Subcutaneous abdominal adipose tissue (tissue), 5 donors: ENCODE measurements around the gene SDK2.

Experiments used
- H3K27ac ChIP-seq: one replicate; pipeline ENCODE4 v1.7.0; 2013; ENCODE audit warnings: low read depth, mild to moderate bottlenecking, inconsistent platforms, low read length, moderate library complexity
- H3K27me3 ChIP-seq, 5 donors: one replicate each; pipeline ENCODE4 v1.7.0; 2013; ENCODE audit warnings: low read length in 5 of 5, inconsistent platforms in 1 of 5; ENCODE audit not compliant: control insufficient read depth in 5 of 5, insufficient read depth in 4 of 5
- H3K36me3 ChIP-seq, 5 donors: one replicate each; pipeline ENCODE4 v1.7.0; 2013; ENCODE audit warnings: low read length in 5 of 5; ENCODE audit not compliant: control insufficient read depth in 5 of 5, insufficient read depth in 5 of 5
- H3K4me1 ChIP-seq, 5 donors: one replicate each; pipeline ENCODE4 v1.7.0; 2013; ENCODE audit warnings: low read length in 5 of 5, mild to moderate bottlenecking in 3 of 5, moderate library complexity in 1 of 5; ENCODE audit not compliant: control insufficient read depth in 5 of 5, insufficient read depth in 5 of 5
- H3K4me3 ChIP-seq, 5 donors: one replicate each; pipeline ENCODE4 v1.7.0; 2013; ENCODE audit warnings: low read length in 5 of 5, low read depth in 1 of 5
- H3K9ac ChIP-seq, 5 donors: one replicate each; pipeline ENCODE4 v1.7.0; 2013; ENCODE audit warnings: low read length in 5 of 5, mild to moderate bottlenecking in 4 of 5, moderate library complexity in 3 of 5
- H3K9me3 ChIP-seq, 5 donors: one replicate each; pipeline ENCODE4 v1.7.0; 2013; ENCODE audit warnings: low read length in 5 of 5; ENCODE audit not compliant: control insufficient read depth in 5 of 5
- donor health status: healthy.
- donor health status: healthy.
- donor health status: healthy.
- donor health status: healthy.
- donor health status: healthy.

The SDK2 gene

DNA sequence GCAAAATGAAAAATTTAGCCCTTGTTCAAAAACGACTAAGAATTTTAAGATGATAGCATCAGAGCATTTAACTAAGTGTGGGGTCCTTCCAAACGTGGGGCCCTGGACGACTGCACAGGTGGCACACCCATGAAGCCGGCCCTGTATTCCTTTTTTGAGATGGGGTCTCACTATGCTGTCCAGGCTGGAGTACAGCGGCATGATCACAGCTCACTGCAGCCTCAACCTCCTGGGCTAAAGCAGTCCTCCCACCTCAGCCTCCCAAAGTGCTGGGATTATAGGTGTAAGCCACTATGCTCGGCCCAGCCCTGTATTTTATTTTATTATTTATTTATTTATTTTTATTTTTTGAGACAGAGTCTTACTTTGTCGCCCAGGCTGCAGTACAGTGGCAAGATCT is 241.8 kb downstream of the SDK2 start:
- no peak overlapping the region for H3K9ac ChIP-seq
- H3K4me3 ChIP-seq, result no peak overlapping the region
- H3K27me3 ChIP-seq, result peaks cover 0 to 4% (median 0%) of the 10 kb centered on the region in 5 donors
- H3K4me1 ChIP-seq, result peaks cover 0 to 15% (median 0%) of the 10 kb centered on the region in 5 donors
- H3K9me3 ChIP-seq, result no peaks in the 10 kb centered on the region
- H3K27ac ChIP-seq, result no peak overlapping the region
- no peaks in the 10 kb centered on the region for H3K36me3 ChIP-seq

DNA sequence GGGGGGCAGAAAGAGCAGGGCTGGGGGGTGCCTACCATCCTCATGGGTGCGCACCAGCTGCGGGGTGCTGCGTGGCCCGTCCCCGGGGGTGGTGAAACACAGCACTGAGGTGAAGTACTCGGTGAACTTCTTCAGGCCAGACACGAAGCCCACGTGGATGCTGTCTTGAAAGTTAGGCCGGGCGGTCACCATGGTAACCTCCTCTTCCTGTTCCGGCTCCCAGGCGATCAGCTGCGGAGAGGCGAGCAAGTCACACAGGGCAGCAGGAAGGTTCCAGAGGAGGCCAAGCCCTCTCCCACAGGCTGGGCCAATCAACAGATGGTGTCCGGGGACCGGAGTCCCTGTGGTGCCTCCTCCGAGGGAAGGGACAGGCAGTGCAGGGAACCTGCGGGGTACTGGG is 242.3 kb downstream of the SDK2 start:
- Histone ChIP-seq H3K27ac (no peak overlapping the region), H3K4me1 (peaks cover 0 to 15% (median 0%) of the 10 kb centered on the region in 5 donors), H3K27me3 (peaks cover 0 to 4% (median 0%) of the 10 kb centered on the region in 5 donors), H3K9me3 (no peaks in the 10 kb centered on the region), H3K4me3 (no peak overlapping the region), H3K36me3 (no peaks in the 10 kb centered on the region), H3K9ac (no peak overlapping the region)

DNA sequence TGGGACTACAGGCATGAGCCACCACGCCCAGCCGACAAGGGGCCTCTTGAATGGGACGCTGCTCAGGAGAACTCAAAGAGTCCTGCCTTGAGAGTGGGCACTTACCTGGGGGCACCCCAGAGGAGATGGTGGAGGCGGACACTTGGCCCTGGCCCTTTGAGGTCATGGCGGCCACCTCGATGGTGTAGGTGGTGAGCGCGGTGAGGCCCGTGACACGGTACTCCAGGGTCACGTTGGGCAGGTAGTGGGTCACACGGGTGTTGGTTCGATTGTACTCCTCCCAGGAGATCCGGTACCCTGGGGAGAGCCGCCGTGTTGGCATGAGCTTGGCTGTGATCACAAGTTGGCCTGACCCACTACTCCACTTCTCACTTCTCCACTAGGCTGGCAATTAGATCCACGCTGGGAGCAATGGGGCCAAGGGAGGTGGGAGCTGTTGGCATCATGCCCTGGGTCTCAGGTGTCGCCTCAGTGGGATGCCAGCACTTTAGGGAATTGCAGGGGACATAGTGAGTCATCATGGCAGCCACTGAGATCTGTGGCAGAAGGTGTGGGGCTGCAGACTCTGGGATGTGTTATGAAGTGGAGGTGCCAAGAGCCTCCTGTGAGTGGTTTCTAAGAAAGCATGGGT is 243.2 kb downstream of the SDK2 start:
- H3K9me3 ChIP-seq, result no peaks in the 10 kb centered on the region
- H3K4me3 ChIP-seq, result no peak overlapping the region
- H3K36me3 ChIP-seq, result no peaks in the 10 kb centered on the region
- no peak overlapping the region for H3K9ac ChIP-seq
- H3K4me1 ChIP-seq, result peaks cover 0 to 17% (median 0%) of the 10 kb centered on the region in 5 donors
- H3K27ac ChIP-seq, result no peak overlapping the region
- peaks cover 0 to 4% (median 0%) of the 10 kb centered on the region in 5 donors for H3K27me3 ChIP-seq

DNA sequence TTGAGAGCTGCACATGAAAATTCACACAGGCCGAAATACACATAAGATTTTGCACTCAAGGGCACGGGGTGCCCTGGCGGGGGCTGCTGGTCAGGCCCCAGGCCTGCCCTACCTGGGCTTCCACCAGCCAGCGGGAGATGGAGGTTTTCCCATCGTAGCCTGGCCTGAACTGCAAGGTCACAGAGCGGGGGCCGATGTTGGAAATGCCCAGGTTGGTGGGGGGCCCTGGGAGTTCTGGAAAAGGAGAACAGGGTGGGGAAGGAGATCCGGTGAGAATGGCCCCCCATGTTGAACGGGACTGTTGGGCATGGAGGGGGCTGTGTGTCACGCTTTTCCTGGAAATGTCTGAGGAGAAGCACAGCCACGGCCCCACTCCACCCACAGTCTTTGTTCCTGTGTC is 245.2 kb downstream of the SDK2 start:
- H3K27ac ChIP-seq, result no peak overlapping the region
- no peaks in the 10 kb centered on the region for H3K9me3 ChIP-seq
- peaks cover 0 to 17% (median 0%) of the 10 kb centered on the region in 5 donors for H3K4me1 ChIP-seq
- peaks cover 0 to 4% (median 0%) of the 10 kb centered on the region in 5 donors for H3K27me3 ChIP-seq
- H3K4me3 ChIP-seq, result no peak overlapping the region
- no peaks in the 10 kb centered on the region for H3K36me3 ChIP-seq
- H3K9ac ChIP-seq, result no peak overlapping the region

DNA sequence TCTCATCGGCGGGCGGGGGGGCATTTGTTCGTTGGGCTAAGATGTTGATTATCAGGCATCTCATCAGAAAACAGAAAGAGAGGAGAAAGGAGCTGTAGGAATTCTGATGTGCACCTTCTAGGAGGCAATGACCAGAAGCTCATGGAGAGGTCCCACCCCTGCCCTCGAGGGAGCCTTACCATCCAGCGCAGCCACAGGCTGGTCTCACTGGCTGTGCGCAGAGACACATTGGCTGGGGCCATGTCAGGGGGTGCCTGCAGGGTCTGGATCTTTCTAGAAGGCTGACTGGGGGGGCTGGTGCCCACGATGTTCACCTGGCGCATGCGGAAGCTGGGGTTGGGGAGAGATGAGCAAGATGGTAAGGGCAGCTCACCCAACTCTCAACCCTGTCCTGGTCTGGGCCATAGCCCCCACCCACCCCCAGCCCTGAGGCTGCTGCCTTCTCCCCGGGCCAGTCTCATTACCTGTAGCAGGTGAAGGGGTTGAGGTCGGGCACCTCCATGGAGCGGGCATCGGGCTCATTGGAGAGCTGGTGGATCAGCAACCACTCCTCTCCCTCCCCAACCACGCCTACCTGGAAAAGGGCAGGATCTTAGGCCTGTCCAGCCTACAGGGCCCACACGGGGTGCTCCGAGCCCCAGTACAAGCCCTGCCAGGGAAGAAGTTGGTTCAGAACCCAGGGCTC is 246.2 kb downstream of the SDK2 start:
- Histone ChIP-seq H3K27ac (no peak overlapping the region), H3K27me3 (peaks cover 0 to 4% (median 0%) of the 10 kb centered on the region in 5 donors), H3K9ac (no peak overlapping the region), H3K36me3 (no peaks in the 10 kb centered on the region), H3K4me1 (peaks cover 0 to 17% (median 0%) of the 10 kb centered on the region in 5 donors), H3K4me3 (no peak overlapping the region), H3K9me3 (no peaks in the 10 kb centered on the region)

DNA sequence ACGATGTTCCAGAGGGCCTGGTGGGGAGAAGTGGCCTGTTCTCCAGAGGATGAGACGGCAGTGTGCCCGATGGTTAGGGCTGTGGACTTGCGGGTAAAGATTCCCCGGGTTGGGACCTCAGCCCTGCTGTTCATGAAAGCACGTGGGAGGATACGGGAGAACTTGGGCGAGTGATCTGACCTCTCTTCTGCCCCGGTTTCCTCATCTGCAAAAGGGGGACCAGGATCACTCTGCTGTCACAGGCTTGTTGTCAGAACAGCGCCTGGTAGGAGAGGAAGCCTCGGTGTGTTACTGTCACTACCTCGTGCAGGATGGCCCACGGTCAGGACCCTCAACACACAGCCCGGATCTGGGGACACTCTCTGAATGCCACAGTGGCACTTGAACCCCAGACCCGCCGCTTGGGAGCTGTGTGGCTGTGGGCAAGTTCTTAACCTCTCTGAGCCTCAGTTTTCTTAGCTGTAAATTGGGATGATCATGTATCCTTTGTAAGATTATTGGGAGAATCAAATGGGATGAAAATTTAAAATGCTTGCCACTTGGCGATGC is 246.9 kb downstream of the SDK2 start:
- no peak overlapping the region for H3K4me3 ChIP-seq
- H3K4me1 ChIP-seq, result peaks cover 0 to 17% (median 0%) of the 10 kb centered on the region in 5 donors
- H3K9me3 ChIP-seq, result no peaks in the 10 kb centered on the region
- peaks cover 0 to 4% (median 0%) of the 10 kb centered on the region in 5 donors for H3K27me3 ChIP-seq
- no peaks in the 10 kb centered on the region for H3K36me3 ChIP-seq
- no peak overlapping the region for H3K9ac ChIP-seq
- H3K27ac ChIP-seq, result no peak overlapping the region

DNA sequence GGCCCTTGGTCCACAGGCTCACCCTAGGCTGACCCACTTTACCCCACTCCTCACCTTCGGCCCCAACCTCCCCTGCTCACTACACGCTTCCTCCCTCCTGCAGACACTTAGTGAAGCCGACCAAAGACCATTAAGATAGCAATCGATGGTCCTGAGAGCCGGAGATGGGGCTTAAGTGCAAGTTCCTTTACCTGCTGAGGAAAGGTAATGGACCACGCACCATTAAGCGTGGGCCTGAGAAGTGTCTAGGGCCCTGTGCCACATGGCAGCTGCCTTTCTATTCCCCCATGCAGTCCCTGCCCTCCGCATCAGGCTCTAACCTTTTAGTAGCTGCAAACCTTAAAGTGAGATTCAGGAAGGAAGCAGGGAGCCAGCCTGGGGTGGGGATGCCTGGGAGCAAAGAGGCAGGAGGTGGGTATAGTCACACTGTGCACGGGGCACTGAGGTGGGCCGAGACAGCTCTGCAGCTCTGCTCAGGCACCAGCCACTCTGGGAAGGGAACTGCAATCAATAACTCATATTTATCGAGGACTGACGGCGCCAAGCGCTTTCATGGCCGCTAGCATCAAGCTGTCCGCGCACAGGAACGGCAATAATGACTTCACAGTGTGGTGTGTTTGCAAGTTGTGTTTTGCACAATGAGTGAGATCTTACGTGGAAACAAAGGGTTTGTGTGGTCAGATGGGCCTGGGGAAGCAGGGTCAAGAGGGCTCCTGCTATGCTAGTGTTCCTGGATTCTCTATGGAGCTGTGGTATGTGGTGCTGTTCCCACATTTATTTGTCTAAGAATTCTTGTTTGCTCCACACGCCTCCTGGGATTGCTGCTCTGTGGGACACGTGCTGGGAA is 247.6 kb downstream of the SDK2 start:
- Histone ChIP-seq H3K4me1 (peaks cover 0 to 13% (median 0%) of the 10 kb centered on the region in 5 donors), H3K36me3 (no peaks in the 10 kb centered on the region), H3K27me3 (peaks cover 0 to 4% (median 0%) of the 10 kb centered on the region in 5 donors)

DNA sequence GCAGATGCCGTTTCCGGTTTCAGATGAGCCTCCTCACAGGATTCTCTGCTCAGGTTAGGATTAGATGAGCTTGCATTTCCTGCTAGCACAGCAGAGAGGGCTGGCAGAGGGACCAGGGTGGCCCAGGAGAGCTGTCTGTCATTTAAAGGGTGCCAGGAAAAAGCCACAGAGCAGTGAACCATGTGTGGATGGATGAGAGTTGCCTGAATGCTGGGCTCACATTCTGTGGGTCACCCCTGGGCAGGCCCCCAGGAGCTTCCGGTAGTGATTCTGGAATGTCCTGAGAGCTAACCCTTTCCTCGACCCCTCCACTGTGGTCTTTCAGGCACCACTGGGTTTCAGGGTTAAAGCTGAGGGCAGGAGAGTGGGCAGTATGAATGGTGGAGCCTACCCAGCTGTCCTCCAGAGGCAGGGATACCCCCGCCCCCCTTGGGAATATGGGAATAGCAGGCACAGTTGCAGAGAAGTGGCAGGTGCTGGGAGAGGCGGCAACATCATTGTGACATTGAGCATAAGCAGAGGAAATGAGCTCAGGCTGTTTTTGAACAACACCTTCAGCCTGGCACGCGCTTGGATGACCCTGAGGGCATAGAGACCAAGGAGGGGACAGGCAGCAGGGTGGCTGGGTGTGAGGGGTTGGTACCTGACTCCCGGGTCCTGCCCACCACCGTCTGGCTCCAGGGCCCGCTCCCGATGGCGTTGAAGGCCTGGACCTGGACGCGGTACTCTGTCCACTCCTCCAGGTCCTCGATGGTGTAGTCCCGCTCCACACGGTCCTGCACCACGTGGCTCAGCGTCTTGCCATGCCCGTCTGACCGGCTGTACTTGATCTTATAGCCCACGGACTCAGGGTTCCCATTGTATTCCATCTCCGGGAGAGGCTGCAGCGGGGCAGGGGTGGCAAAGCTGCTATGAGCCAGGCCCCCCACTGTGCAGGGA is 249.5 kb downstream of the SDK2 start:
- Histone ChIP-seq H3K9me3 (no peaks in the 10 kb centered on the region), H3K27me3 (peaks cover 0 to 2% (median 0%) of the 10 kb centered on the region in 5 donors), H3K27ac (no peak overlapping the region), H3K36me3 (no peaks in the 10 kb centered on the region), H3K4me1 (peaks cover 0 to 8% (median 0%) of the 10 kb centered on the region in 5 donors), H3K9ac (no peak overlapping the region), H3K4me3 (no peak overlapping the region)

More for the DNA sequence above, 247.6 kb downstream of the SDK2 start:
- H3K4me3 ChIP-seq, result no peak overlapping the region
- no peak overlapping the region for H3K27ac ChIP-seq
- no peak overlapping the region for H3K9ac ChIP-seq
- H3K9me3 ChIP-seq, result no peaks in the 10 kb centered on the region

DNA sequence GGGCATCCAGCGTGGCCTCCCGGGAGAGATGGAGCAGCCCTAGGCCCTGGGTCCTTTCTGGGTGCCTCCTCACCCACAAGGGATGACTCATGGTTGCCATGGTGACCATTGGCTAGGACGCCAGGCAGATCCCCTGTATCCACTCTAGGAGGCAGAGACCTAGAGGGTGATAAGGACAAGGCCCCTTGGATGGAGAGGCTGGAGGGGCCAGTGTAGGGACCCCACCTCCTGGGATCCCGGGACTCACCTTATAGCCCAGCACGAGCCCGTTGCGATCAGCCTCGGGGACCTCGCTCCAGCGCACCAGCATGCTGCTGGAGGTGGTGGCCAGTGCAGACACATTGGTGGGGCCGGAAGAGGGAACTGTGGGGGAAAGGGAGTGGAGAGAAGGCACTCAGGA is 250.3 kb downstream of the SDK2 start:
- Histone ChIP-seq H3K36me3 (no peaks in the 10 kb centered on the region), H3K9ac (no peak overlapping the region), H3K4me3 (no peak overlapping the region), H3K27ac (no peak overlapping the region), H3K4me1 (peaks cover 0 to 2% (median 0%) of the 10 kb centered on the region in 5 donors), H3K9me3 (no peaks in the 10 kb centered on the region), H3K27me3 (peaks cover 0 to 2% (median 0%) of the 10 kb centered on the region in 5 donors)
